HG03108 (cell line): ENCODE results near the gene GPR68.
"Not testable (repeated sequence)": the region's sequence is repeated elsewhere in the genome, so short reads cannot be mapped to it uniquely, and the experiment has no call there.

ENCODE experiments used
- ATAC-seq: cut with Tn5 transposase; IDR thresholded peaks from one replicate; pipeline ENCODE4 v1.9.1; 2021; ENCODE audit warnings: moderate library complexity; ENCODE audit not compliant: unreplicated experiment

The GPR68 gene

DNA sequence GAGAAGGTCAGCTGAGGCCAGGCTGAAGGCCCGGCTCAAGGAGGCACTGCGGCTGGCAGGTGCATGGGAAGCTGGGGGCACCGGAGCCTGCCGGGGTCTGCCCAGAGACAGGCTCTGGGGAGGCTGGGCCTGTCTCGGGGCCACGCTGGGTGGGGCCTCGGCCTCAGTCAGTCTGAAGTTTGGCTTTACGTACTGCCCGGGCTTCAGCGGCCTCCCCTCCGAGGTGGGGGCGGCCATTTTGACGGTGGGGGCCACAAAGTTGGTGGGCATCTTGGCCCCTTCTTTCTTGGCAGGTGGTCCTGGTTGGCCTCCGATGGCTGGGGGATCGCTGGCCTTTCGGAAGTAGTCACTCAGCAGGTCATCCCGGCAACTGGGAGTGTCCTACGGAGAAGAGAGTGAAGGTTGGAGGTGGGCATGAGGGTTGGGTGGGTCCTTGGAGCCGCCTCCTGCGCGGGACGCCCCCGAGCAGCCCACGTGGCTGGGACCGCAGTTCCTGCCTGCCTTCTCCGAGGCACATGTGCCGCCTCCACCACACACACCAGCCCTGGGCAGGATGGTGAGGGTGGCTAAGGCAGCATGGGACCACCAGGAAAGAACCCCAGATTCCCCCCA, 28.9 kb upstream of the GPR68 start:
- ATAC-seq, result no peak

DNA sequence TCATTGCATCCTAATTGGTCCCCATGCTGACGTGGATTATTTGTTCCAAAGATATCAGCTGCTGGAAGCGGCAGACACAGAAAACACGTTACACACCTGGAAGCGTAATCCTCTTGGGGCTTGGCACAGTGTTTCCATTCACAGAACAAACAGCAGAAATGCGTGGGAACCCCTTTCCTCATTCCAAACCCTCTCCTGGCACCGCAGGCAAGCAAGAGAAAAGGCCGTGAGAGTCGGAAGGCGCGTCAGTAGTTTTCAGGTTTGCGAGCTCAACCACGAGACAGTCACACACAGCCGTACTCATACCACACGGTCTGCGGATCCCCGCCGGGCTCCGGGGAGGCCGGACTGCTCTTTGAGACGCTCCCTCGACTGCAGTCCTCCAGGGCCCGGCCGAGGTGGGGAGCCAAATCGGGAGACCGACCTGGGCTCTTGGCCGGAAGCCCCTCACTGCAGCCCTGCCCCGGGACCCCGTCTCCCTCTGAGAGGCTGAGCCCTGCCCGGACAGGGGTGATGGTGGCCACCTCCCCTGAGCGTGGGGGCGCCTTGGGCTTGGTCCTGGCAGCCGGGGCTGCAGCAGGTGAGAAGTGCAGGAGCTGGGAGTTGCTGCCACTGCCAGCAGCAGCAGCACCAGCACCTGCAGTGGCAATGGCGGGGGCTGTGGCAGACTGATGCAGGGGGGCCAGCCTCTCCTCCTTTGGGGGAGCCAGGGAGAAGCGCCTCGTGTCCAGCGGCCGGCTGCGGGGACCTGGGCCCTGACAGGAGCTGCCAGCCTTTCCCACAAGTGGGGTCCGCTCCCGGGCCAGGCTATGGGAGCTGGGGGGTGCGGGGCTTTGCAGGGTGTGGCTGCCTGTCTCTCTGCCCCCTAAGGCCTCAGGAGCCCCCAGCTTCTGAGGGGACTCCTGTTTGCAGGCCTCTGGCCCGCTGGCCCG, 28.1 kb upstream of the GPR68 start:
- no peak for ATAC-seq

DNA sequence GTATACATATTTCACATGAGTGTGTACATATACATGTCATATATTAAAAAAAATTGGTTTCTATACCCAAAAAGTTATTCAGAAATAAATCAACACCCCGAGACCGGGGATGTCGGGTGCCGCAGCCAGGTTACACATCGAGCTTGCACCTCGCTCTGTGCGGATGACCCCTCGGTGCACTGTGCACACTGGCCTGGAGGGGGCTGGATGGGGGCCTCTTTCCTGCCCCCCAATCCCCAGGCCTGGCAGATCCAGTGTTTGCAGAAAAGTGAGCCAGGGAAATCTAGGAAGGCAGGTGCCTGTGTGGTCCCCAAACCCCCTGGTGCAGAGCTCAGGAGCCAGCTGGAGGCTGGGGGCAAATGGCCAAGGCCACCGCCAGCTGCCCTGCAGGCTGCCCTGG, 27.1 kb upstream of the GPR68 start:
- no peak for ATAC-seq

DNA sequence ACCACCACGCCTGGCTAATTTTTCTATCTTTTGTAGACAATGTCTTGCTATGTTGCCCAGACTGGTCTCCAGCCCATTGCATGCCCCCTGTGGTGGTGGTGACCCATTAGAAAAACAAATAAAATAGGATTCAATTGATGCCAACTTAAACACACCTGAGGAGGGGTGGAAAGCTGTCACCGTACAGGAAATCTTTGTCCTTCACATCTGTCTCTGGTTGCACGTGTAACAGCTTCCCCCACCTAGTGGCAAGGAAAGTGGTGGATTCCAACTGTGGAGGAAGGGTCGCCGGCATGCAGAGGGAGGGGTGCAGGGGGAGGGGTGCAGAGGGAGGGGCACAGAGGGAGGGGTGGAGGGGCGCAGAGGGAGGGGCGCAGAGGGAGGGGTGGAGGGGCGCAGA, 26.1 kb upstream of the GPR68 start:
- ATAC-seq, result no peak

DNA sequence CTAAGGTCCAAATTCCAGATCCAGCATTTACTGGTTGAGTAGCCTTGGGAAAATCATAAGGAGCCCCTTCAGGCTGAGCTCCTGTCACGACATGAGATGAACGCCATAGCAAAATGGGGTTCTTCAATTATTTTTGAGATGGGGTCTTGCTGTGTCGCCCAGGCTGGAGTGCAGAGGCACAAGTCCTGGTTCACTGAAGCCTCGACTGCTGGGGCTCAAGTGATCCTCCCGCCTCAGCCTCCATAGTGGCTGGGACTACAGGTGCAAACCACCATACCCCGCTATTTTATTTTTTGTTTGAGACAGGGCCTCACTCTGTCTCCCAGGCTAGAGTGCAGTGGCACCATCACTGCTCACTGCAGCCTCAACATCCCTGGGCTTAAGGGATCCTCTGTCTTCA, 25.7 kb upstream of the GPR68 start:
- no peak for ATAC-seq

DNA sequence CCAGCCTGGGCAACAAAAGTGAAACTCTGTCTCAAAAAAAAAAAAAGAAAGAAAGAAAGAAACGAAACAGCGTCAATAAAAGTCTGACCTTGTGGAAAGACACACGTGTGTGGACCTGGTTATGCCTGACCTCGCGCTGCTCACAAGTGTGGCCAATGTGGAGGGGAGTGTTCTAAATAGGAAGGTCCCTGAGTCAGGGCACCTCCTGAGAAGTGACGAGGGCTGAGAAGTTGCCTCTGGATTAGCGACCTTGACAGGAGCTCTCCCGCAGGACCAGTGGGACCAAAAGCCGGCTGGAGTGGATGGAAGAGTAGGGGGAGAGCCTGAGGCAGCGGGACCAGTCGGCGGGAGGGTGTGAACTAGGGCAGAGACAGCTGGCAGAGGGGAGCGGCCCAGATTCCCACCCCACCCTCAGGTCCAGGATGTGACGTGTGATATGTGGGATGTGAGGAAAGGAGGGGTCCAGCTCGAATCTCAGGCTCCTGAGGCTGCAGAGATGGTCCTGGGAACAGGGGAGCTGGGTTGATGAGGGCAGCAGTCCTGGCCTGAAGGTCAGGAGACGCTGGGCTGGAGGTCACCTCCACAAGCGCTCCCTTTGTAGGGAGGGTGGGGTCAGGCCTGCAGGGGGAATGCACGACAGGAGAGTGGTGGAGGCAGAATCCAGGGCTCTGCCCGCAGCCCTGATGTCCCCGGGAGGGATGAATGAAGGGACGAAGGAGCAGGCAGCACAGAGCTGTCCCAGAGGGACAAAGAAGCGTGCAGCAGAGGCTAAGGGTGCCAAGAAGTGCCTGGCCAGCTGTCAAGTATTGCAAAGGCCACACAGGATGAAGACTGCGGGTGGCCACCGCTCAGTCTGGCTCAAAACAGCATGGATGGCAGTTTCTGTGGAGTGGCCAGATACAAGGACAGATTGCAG, 24.8 kb upstream of the GPR68 start:
- no peak for ATAC-seq

DNA sequence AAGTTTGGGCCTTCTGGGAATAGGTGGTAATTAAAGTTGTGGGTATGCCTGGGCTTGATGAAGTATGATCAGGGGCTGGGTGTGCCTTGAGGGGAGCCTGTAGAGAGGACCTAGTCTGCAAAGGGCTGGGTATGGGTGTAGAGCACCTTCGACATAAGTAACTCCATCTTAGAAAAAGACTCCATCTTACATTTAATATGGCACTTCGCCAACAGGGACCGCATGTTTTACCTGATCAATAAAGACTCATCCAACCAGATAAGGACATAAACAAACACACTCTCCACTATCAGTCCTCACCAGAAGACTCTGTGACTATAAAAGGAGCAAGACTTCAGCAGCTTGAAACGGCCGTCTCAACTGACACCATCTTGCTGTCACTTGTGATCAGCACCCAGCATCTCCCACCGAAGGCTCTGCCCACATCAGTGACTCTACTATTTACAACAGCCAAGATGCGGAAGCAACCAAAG, 23.5 kb upstream of the GPR68 start:
- ATAC-seq, result no peak

DNA sequence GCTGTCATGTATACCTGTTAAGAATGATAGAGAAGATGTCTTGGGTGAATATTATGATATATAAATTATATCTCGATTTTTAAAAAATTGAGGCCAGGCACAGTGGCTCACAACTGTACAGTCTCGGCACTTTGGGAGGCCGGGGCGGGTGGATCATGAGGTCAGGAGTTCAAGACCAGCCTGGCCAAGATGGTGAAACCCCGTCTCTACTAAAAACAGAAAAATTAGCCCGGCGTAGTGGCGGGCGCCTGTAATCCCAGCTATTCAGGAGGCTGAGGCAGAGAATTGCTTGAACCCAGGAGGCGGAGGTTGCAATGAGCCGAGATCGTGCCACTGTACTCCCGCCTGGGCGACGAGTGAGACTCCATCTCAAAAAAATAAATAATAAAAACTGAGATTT, 21.8 kb upstream of the GPR68 start:
- ATAC-seq, result not testable (repeated sequence)

DNA sequence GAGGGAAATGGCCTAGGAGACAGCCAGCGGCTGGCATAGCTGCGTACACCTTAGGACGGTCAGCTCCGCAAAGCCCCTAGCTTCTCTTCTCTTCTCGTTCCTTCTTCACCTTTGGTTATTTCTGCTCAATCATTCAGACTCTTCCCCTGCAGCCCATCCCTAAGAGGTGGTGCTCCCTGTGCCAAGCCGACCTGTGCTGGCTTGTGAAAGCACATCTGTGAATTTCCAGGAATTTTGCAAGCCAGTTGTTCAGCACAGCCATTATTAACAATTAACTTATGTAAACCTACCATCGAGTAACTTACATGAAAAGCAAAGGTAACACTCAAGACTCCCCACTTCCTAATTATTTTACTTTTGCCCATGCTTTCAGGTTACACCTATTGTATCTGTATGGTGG, 20.9 kb upstream of the GPR68 start:
- no peak for ATAC-seq

DNA sequence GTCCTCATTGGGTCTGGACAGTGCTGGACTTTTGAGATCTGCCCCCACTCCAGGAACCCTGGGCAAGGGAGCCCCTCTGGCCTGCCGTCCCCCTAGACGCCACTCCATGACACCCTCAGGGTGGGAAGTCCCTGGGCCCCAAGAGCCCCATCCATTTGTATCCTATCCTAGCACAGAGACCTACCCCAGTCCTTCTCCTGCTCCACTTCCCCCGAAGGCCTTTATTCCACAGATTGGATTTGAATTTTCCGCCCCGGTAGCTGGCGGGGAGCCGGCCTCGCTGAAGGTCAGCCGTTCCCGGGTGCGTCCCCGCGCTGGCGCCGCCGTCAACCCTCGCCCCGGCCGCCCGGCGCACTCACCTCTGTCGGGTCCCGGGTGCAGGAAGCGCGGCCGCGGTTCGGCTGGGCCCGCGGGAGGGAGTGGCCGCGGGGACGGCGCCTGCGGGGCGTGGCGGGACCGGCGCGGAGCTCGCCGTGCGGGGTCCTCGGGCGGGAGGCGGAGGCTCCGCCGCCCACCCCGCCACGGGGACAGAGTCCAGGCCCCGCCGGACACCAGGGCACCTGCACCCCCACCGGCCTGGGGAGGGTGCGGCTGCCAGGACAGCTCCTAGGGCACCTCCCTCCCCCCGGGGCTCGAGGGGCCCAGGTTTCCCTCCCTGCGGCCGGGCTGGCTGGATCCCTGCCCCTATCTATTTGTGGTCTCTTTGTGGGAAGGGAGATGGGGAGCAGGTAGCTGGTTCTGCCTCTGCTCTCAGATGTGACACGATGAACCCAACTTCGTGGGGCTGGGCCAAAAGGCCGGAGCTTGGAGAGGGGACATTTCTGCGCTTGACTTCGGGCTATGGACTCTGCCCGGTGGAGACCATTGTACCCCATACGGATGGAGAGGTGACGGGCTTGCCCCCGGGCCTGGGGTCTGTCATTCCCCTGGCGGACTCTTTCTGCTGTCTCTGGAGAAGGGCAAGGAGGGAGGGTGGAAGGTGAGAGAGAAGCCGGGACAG, 19.9 kb upstream of the GPR68 start:
- ATAC-seq, result no peak

DNA sequence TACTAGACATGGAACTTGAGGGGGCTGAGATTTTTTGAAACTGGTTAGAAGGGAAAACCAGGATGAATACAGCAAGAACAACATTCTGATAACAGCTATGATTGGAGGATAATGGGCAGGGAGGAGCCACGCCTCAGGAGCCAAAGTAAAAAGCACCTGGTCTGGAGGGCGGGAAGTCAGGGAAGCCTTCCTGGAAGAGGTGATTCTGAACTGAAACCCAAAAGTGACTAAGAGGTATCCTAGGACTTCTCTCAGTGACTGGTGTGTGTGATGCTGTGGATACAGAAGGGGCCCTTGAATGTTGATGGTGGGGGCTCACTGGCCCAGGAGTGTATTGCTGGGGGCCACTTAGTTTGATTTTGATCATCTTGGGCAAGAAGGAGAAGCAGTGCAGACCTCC, 18.8 kb upstream of the GPR68 start:
- no peak for ATAC-seq

DNA sequence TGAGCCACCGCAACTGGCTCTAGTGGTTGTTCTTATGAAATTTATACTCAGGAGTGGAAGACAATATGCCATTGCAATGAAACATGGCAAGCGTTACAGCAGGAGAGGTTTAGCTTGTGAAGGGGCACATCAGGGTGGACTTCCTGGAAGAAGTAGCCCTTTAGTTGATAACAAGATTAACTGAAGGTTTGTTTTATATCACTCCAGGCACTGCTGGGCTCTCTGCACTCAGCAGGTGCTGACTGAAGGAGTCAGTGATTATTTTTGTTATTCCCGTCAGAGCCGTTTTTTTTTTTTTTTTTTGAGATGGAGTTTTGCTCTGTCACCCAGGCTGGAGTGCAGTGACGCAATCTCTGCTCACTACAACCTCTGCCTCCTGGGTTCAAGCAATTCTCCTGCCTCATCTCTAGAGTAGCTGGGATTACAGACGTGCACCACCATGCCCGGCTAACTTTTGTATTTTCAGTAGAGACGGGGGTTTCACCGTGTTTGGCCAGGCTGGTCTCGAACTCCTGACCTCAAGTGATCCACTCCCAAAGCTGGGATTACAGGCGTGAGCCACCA, 17.6 kb upstream of the GPR68 start:
- ATAC-seq, result no peak

DNA sequence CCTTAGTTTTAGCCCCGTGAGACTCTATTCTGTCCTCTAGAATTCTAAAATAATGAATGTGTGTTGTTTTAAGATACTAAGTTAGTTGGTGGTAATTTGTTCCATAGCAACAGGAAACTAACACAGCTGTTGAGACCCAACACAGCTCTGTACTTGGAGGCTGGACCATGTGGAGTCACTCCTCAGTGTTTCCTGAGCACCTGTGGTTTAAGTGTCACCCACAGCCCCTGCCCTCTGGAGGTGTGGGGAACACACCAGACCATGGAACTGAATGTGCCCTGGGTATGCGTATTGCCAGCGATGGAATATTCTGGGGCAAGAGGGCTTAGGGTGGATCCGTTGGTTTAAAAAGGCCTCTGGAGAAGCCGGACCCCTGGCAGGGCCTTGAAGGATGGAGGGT, 16.6 kb upstream of the GPR68 start:
- no peak for ATAC-seq

DNA sequence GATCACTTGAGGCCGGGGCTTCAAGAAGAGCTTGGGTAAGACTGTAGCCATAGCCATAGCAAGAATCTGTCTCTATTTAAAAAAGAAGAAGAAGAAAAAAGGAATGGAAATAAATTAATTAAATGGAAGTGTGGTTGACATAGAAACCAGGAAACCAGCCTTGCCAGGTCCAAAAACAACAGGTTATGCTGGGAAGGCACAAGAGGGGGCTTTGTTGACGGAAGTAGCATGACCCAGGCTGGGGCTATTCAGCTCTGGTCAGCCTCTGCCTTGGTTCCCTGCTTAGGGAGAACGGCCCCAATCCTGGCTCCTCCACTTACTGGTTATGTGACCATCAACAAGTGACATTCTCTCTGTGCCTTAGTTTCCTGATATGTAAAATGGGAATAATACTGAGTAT, 14.4 kb upstream of the GPR68 start:
- no peak for ATAC-seq

DNA sequence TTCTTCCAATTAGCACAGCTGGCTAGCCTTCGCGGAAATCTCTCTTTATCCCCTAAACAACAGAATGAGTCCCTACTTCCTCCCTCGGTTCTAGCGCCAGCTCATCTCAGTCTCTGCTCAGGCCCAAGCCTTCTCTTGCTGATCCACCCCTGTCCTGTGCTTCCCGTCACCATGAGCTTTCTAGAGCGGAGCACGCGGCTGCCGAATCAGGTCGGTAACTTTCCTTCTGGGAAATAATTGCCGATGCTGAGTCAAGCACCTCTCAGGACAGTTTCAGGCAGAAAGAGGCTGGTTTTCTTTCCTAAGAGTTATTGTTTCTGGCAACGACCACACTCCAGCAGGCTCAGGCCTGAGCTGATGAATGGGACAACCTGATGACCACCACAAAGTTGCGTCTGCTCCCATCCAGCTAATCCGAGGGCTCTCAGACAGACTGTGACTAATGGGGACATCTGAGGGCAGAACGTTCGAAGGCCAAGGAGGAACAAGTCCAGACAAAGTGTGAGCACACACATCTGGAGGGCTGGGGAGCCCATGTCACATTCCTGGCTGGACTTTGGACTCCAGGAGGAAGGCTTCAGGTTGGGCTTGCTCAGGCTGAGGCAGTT, 13.6 kb upstream of the GPR68 start:
- no peak for ATAC-seq

DNA sequence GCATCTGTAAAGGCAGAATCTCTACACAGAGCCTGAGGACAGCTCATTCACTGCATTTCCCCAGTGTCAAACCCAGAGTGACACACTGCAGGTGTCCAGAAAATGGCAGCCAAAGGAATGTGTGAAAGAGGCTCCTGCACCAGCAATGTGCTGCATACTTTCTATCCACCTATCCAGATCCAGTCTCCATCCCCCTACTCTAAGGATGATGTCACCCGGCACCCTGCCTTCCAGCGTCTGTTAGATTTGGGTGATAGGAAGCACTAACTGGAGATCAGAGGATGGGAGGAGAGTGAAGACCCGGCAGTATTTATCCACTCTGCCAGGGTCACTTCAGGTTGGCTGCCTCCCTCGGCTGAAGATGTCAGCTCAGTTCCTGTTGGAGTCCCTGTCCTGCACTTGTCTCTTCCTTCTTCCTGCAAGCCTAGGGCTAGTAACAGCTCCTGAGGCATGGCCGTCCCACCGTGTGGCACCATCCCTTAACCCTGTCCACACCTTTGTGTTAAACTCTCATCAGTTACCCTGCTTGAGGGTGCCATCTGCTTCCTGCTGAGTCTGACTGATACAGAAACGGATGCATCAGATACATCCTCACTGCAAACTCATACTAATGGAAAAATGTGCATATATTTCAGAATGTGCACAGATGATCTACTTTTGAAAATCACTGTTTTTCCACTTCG, 13.0 kb upstream of the GPR68 start:
- no peak for ATAC-seq

DNA sequence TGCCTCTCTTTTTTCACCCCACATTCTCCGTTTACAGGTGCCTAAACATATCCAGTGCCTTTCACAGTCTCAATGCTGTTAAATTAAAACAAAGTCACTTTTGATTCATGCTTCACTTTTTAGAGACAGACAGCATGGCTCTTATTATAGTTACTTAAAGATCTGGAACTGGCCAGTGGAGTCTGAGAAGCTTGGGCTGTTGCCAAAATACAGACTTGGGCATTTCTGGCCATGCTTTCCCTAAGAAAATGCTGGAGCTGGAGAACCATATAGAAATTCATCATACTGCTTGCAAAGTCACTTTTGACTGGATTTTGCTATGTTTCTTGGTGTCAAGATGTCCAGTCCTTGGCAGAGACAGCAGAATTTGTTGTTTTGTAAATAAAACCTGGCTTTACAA, 12.2 kb upstream of the GPR68 start:
- ATAC-seq, result no peak

DNA sequence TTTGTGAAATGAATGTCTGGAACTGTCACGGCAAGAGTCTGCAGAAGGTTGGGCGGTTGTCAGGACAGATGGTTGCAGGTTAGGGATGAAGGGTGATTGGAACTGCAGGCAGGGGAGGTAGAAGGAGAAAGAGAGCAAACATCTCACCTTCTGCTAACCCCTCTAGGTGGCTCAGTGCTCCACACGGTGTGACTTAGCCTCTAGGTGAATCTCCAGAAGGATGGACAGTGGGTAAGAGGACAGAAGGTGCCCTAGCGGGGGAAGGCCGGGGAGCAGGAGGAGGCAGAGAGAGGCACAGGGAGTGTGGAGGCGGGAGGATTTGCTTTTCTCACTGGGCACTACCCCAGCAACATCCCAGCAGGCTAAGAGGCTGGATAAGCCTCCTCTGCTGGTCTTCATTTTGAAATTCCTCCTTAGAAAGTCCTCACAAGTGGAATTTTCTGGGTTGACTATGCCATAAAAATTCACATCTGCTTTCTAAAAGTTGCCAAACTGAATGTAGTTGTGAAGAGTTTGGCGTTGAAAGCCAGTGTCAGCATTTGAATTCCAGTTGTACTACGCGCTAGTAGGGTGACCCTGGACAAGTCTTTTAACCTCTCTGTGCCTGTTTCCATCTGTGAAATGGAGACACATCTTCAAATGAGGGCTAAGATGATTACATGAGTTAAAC, 10.7 kb upstream of the GPR68 start:
- ATAC-seq, result no peak
